ENCODE results near the gene HTATSF1. TPM values are rescaled to one million over a fixed set of nuclear protein-coding genes. Genes with fewer than 3 reads are reported as not detected.
A peak's percentile ranks its signal among the peaks of the same experiment; 100 is the strongest.

Gene HTATSF1
- total RNA-seq, 8 experiments from 2014 or later: 26.0 to 123 (median 60.9) TPM

DNA sequence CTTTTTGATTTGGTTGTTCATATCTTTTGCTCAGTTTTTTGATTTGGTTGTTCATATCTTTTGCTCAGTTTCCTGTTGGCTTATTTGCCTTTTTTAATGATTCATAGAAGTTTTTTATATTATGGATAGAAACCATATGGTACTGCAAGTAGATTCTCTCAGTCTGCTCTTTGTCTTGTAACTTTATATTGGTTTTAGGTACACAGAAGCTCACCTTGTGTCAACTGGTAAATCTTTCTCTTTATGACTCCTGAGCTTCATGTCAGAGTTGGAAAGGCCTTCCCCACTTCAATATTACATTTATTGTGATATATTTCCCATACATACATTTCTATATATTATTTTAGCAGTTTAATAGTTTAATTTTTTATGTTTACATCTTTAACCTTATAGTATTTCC, 26.4 kb downstream of the HTATSF1 start:
- Histone ChIP-seq H3K4me3 (no peak overlapping the region), H3K27ac (no peak overlapping the region), H3K4me1 (replicated peaks in 1 of 2) (no peaks in the 10 kb centered on the region)
- ATAC-seq (replicated peaks in 6 of 8): no peak
- in situ Hi-C loops (cut with MboI; ENCODE audit: low pct_unique_long_range_greater_than_20kb in 2 of 9, low sequenced_read_pairs in 9 of 9, unreplicated experiment in 9 of 9): no loop called here

DNA sequence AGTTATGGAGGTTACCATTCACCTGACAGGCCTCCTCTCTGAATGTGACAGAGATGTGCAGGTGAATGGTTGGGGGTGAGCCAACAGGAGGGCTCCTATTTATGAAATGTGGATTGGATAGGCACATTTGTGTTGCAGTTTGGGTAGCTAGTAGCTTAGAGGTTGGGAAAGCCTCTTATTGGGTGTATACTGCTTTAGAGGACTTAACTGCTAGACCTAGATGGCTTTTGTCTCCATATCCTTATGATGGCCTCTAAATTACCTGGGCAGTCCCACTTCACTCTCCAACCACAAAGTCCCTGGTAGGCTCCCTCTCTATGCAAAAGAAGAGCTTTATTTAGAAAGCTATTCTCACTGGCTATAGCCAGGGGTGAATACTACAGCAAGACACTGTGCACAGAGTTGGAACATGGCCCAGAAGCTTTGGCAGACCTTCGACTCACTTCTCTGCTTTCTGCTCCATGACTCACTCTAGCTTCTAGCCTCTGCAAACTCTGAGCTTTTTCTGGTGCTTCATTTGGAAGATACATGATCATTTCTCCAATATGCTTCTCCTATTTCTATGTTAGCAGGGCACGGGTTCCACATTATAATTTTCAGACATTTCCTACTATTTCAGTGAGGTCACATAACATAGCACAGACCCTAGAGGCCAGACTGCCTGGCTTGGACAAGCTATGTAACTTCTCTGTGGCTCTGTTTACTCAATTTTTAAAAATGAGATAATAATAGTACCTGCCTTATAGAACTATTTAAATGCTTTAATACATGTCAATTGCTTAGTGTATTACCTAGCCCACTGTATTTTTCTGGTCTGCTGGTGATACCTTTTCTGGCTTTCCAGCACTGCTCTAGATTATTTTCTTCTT, 28.6 kb downstream of the HTATSF1 start:
- Histone ChIP-seq H3K27ac (no peak overlapping the region), H3K4me3 (no peak overlapping the region), H3K4me1 (replicated peaks in 1 of 2) (no peaks in the 10 kb centered on the region)
- in situ Hi-C loops (cut with MboI; ENCODE audit: low pct_unique_long_range_greater_than_20kb in 2 of 9, low sequenced_read_pairs in 9 of 9, unreplicated experiment in 9 of 9): no loop called here
- WGBS, 10 experiments: 0 to 71% (median 65%) methylated on average over 1 to 2 of the region's 2 CpGs; no CpG with 5 or more reads in 7 of the 10 experiments
- ATAC-seq (replicated peaks in 6 of 8): peak in 4 of 8 experiments; percentile 64 to 99 (median 96)

DNA sequence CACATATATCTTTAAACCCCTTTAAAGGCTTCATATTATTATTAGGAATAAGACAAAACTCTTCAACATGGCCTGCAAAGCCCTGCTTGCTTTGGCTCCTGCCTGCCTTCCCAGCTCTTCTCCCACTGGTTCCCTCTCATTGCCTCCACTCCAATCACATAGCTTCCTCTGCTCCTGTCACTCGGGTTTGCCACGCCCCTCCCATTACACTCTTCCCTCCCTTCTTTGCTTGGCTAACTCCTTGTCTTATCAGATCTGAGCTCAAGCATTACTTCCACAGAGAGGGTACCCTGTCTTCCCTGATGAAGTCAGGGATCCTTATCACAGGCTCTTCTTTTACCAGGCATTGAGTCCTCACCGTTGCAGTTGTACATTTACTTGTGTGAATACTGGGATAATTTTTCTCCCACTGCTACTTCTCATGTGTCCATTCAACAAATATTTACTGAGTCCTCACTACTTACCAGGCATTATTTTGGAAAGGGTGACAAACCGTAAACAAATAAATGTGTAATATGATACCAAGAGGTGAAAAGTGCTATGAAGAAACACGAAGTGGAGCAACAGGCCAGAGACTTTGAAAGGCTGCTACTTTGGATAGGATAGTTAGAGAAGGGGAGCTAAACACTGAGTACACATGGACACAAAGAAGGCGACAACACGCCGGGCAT, 31.4 kb downstream of the HTATSF1 start:
- in situ Hi-C loops (cut with MboI; ENCODE audit: low pct_unique_long_range_greater_than_20kb in 2 of 9, low sequenced_read_pairs in 9 of 9, unreplicated experiment in 9 of 9): no loop called here
- Histone ChIP-seq H3K4me3 (no peak overlapping the region), H3K4me1 (replicated peaks in 1 of 2) (no peaks in the 10 kb centered on the region), H3K27ac (no peak overlapping the region)
- 0 to 80% (median 20%) methylated on average over 1 to 5 of the region's 8 CpGs; no CpG with 5 or more reads in 5 of the 10 experiments for whole genome bisulfite sequencing, 10 experiments
- no peak for ATAC-seq (replicated peaks in 6 of 8)

DNA sequence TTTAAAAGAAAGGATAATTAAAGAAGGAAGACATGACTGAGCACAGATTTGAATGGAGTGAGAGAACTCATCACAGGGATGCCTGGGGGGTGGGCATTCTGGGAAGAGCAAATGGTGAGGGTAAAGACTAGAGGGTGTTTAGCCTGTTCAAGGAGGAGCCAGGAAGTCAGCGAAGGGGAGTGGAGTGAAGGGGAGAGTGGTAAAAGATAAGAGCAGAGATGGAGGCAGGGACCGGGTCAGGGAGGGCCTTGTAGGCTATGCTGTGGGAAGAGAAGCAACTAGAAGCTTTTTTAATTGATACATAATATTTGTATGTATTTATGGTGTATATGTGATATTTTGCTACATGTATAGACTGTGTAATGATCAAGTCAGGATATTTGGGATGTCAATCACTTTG, 32.4 kb downstream of the HTATSF1 start:
- in situ Hi-C loops (cut with MboI; ENCODE audit: low pct_unique_long_range_greater_than_20kb in 2 of 9, low sequenced_read_pairs in 9 of 9, unreplicated experiment in 9 of 9): no loop called here
- no peaks in the 10 kb centered on the region for H3K4me1 ChIP-seq (replicated peaks in 1 of 2)
- H3K27ac ChIP-seq: no peak overlapping the region
- H3K4me3 ChIP-seq: no peak overlapping the region
- ATAC-seq (replicated peaks in 6 of 8): no peak
- WGBS, 10 experiments: 0 to 75% (median 3%) methylated on average over 1 to 2 of the region's 2 CpGs; no CpG with 5 or more reads in 6 of the 10 experiments

- Histone ChIP-seq H3K4me3 (no peak within 1 kb of the TSS), H3K27ac (no peak within 1 kb of the TSS), H3K4me1 (replicated peaks in 1 of 2) (no peaks in the 10 kb centered on the region)
- ATAC-seq (replicated peaks in 6 of 8): no peak
- in situ Hi-C loops (cut with MboI; ENCODE audit: low pct_unique_long_range_greater_than_20kb in 2 of 9, low sequenced_read_pairs in 9 of 9, unreplicated experiment in 9 of 9): no loop called here
- WGBS, 10 experiments: 20 to 46% (median 41%) methylated on average over 2 to 3 of the region's 3 CpGs; no CpG with 5 or more reads in 7 of the 10 experiments
These were observed 34.6 kb downstream of the HTATSF1 start, which contains the start of gene VGLL1 for GRCh38 chrX:136531951-136532350. Gene VGLL1 (plus strand): TSS chrX:136532215. CDS start chrX:136536021, 3,806 bp downstream.

GRCh38 chrX:136534131-136534530, 36.7 kb downstream of the HTATSF1 start:
- Histone ChIP-seq H3K4me3 (no peak overlapping the region), H3K27ac (no peak overlapping the region), H3K4me1 (replicated peaks in 1 of 2) (no peaks in the 10 kb centered on the region)
- no peak for ATAC-seq (replicated peaks in 6 of 8)
- WGBS, 10 experiments: 0 to 25% (median 20%) methylated on average over 1 to 2 of the region's 2 CpGs; no CpG with 5 or more reads in 7 of the 10 experiments
- in situ Hi-C loops (cut with MboI; ENCODE audit: low pct_unique_long_range_greater_than_20kb in 2 of 9, low sequenced_read_pairs in 9 of 9, unreplicated experiment in 9 of 9): no loop called here

DNA sequence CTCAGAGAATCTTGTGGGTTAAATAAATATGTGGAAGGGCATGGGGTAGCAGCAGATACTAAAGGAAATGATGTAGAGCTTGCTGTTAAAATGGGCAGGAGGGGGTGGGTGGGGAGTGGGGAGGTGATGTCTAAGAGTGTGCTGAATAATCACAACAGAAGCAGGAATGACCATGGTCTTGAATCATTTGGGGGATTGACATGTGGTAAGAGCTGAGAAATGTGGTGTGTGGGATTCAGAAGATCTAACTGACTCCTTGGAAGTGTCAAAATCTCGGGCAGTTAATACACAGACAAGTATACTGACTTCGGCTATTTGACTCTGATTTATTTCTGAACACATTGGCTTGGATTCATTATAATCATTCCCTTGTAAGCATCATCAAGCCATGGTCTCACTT, 41.4 kb downstream of the HTATSF1 start:
- 50 to 80% methylated on average over 2 of the region's 2 CpGs; no CpG with 5 or more reads in 8 of the 10 experiments for WGBS, 10 experiments
- ATAC-seq (replicated peaks in 6 of 8): no peak
- H3K4me3 ChIP-seq: no peak overlapping the region
- H3K4me1 ChIP-seq (replicated peaks in 1 of 2): no peaks in the 10 kb centered on the region
- no peak overlapping the region for H3K27ac ChIP-seq
- in situ Hi-C loops (cut with MboI; ENCODE audit: low pct_unique_long_range_greater_than_20kb in 2 of 9, low sequenced_read_pairs in 9 of 9, unreplicated experiment in 9 of 9): no loop called here

- 29 to 80% (median 74%) methylated on average over 1 to 3 of the region's 5 CpGs; no CpG with 5 or more reads in 6 of the 10 experiments for WGBS, 10 experiments
- H3K27ac ChIP-seq: no peak overlapping the region
- in situ Hi-C loops (cut with MboI; ENCODE audit: low pct_unique_long_range_greater_than_20kb in 2 of 9, low sequenced_read_pairs in 9 of 9, unreplicated experiment in 9 of 9): no loop called here
- H3K4me1 ChIP-seq (replicated peaks in 1 of 2): no peaks in the 10 kb centered on the region
- no peak overlapping the region for H3K4me3 ChIP-seq
- ATAC-seq (replicated peaks in 6 of 8): no peak
These were observed 42.8 kb downstream of the HTATSF1 start for GRCh38 chrX:136540226-136540625.

GRCh38 chrX:136541294-136541693, 43.9 kb downstream of the HTATSF1 start:
- in situ Hi-C loops (cut with MboI; ENCODE audit: low pct_unique_long_range_greater_than_20kb in 2 of 9, low sequenced_read_pairs in 9 of 9, unreplicated experiment in 9 of 9): no loop called here
- no peaks in the 10 kb centered on the region for H3K4me1 ChIP-seq (replicated peaks in 1 of 2)
- no peak overlapping the region for H3K27ac ChIP-seq
- ATAC-seq (replicated peaks in 6 of 8): no peak
- H3K4me3 ChIP-seq: no peak overlapping the region
- WGBS, 10 experiments: 20 to 88% (median 50%) methylated on average over 1 to 2 of the region's 3 CpGs; no CpG with 5 or more reads in 6 of the 10 experiments

DNA sequence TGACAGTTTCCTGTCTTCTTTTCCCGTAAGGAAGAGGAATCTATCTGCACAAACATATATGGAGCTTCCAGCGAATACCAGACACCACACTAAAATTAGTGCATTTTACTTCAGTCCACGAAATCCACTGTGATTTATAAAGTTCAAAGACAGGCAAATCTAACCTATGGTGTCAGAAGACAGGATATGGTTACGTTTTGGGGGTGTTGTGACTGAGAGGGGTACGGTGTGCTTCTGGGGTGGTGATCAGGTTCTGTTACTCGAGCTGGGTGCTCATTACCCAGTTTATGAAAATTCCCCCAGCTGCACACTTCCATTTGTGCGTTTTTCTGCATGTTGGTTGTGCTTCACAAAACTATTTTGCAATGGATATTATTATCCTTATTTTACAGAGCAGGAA, 44.9 kb downstream of the HTATSF1 start:
- in situ Hi-C loops (cut with MboI; ENCODE audit: low pct_unique_long_range_greater_than_20kb in 2 of 9, low sequenced_read_pairs in 9 of 9, unreplicated experiment in 9 of 9): no loop called here
- Histone ChIP-seq H3K4me3 (no peak overlapping the region), H3K4me1 (replicated peaks in 1 of 2) (no peaks in the 10 kb centered on the region), H3K27ac (no peak overlapping the region)
- WGBS, 10 experiments: 8 to 69% methylated on average over 3 to 6 of the region's 7 CpGs; no CpG with 5 or more reads in 8 of the 10 experiments
- ATAC-seq (replicated peaks in 6 of 8): no peak

- no peak overlapping the region for H3K27ac ChIP-seq
- no peaks in the 10 kb centered on the region for H3K4me1 ChIP-seq (replicated peaks in 1 of 2)
- H3K4me3 ChIP-seq: no peak overlapping the region
- WGBS, 10 experiments: 0 to 100% (median 31%) methylated on average over 1 to 3 of the region's 3 CpGs; no CpG with 5 or more reads in 6 of the 10 experiments
- in situ Hi-C loops (cut with MboI; ENCODE audit: low pct_unique_long_range_greater_than_20kb in 2 of 9, low sequenced_read_pairs in 9 of 9, unreplicated experiment in 9 of 9): no loop called here
- ATAC-seq (replicated peaks in 6 of 8): peak in 1 of 8 experiments; percentile 29
These were observed 49.0 kb downstream of the HTATSF1 start for GRCh38 chrX:136546371-136546781.

DNA sequence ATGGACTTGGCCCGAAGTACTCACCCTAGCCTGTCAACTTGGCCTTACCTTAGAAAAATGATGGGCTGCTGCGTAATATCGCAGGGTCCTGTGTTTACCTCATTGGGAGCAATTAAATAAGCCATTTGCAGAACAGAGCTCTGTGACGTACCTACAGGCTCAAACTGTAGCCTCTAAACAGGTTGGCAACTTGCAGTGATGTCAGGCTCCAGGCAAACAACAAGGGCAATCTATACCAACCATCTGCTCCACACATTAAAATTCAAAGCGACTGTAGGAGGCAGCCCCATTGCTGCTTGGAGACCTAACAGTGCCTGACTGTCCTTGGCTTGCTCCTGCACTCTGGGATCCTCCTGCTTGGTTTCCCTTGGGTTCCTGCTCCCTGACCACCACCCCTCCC, 51.8 kb downstream of the HTATSF1 start:
- Histone ChIP-seq H3K27ac (no peak overlapping the region), H3K4me1 (replicated peaks in 1 of 2) (no peaks in the 10 kb centered on the region), H3K4me3 (no peak overlapping the region)
- WGBS, 10 experiments: 0 to 100% (median 55%) methylated on average over 1 to 2 of the region's 5 CpGs; no CpG with 5 or more reads in 6 of the 10 experiments
- peak in 1 of 8 experiments; percentile 61 for ATAC-seq (replicated peaks in 6 of 8)
- in situ Hi-C loops (cut with MboI; ENCODE audit: low pct_unique_long_range_greater_than_20kb in 2 of 9, low sequenced_read_pairs in 9 of 9, unreplicated experiment in 9 of 9): no loop called here

DNA sequence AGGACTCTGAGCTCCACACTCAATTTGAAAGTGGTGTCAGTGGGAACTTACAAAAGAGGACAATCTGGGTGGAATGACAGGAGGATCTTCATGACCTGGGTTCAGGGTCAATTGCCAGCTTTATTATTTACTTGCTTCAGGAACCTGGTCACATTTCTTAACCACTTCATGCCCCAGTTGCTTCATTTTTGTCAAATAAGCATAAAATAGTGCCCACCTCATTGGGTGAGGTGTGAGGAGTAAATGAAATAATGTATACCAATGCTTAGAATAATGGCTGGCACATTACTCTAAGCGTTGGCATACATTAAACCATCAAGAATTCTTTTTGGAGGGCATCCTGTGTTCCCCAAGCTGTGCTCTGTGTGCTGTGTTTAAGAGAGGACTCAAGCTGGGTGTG, 54.0 kb downstream of the HTATSF1 start:
- no peak for ATAC-seq (replicated peaks in 6 of 8)
- 60 to 100% (median 80%) methylated on average over 1 of the region's 1 CpG; no CpG with 5 or more reads in 7 of the 10 experiments for WGBS, 10 experiments
- in situ Hi-C loops (cut with MboI; ENCODE audit: low pct_unique_long_range_greater_than_20kb in 2 of 9, low sequenced_read_pairs in 9 of 9, unreplicated experiment in 9 of 9): no loop called here
- no peak overlapping the region for H3K4me3 ChIP-seq
- no peak overlapping the region for H3K27ac ChIP-seq
- H3K4me1 ChIP-seq (replicated peaks in 1 of 2): no peaks in the 10 kb centered on the region

Measured in motor neuron (in vitro differentiated cells).